ENCODE measurements around the gene DCAF6.

DCAF6 gene

GRCh38 chr1:167968569-167968968, 32.1 kb downstream of the DCAF6 start:
- no peak for DNase-seq

DNA sequence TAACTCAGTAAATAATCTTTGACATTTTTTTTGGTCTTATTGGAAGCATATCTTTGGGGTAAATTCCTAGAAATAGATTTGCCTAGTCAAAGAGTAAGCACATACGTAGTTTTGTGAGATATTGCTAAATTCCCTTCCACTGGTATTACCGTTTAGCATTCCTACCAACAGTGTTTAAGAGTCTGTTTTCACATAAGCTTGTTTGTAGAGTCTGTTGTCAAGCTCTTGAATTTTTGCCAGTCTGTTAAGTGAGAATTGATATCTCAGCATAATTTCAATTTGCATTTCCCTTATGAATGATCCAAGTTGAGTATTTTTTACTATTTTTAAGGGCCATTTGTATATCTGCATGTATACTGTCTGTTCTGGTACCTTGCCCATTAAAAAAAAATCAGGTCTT, 37.3 kb downstream of the DCAF6 start:
- no peak for DNase-seq

DNA sequence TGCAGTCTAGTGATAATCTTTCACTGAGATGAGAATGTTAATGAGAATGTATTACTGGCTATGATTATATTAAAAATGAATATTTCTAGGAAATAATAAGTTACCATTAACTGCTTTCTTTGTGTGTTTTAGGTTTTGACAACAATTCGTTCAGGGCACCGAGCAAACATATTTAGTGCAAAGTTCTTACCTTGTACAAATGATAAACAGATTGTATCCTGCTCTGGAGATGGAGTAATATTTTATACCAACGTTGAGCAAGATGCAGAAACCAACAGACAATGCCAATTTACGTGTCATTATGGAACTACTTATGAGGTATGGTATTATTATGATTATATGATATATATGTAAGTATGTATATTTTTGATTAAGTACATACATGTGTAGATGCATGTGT, 38.2 kb downstream of the DCAF6 start:
- no peak for DNase-seq

DNA sequence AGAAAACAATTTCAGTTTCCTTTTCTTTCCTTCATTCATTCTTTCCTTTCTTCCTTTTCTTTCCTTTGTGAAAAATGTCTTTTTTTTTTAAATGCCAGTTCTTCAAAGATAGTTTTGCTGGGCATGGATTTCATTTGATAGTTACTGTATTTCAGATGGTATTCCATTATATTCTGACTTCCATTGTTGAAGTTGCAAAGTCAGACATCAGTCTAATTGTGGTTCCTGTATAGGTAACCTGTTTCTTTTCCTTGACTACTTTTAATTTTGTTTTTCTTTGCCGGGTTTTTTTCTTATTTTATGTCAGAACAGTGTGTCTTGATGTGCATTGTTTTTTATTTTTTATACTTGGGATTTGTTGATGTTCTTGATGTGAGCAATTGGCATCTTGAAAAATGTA, 40.8 kb downstream of the DCAF6 start:
- no peak for DNase-seq

DNA sequence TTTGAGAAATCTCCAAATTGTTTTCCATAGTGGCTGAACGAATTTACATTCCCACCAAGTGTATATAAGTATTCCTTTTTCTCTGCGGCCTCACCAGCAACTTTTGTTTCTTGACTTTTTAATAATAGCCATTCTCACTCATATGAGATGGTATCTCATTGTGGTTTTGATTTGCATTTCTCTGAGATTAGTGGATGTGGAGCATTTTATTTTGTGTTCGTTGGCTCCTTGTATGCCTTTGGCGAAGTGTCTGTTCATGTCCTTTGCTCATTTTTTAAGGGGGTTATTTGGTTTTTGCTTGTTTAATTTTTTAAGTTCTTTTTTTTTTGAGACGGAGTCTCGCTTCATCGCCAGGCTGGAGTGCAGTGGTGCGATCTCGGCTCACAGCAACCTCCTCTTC, 45.5 kb downstream of the DCAF6 start:
- no peak for DNase-seq

DNA sequence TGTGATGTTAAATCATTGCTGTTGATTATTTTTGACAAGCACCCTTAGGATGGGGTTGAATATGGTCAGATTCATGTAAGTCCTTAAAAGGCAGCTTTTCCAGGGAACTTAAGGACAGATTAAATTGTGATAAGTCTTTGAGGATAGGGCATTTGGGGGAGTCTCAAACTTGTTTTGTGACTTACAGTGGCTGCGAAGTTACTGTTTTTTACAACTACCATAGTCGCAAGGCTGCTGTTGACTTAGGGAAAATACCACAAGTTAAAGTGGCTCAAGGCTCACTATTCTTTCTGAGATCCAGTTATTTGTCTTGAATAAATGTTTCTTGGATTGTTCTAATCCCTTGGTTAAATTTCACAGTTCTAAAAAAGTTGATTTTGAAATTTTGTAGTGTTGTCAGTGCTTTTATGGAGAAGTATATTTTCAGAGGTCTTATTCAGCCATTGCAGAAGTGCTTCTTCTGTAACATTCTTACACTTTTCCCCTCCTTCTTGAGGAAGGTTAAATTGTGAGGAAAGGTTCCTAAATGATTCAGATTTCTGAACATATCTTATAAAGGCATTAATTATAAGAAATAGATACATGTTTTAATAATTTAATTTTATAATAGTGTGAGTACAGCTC, 47.4 kb downstream of the DCAF6 start:
- no peak for DNase-seq

DNA sequence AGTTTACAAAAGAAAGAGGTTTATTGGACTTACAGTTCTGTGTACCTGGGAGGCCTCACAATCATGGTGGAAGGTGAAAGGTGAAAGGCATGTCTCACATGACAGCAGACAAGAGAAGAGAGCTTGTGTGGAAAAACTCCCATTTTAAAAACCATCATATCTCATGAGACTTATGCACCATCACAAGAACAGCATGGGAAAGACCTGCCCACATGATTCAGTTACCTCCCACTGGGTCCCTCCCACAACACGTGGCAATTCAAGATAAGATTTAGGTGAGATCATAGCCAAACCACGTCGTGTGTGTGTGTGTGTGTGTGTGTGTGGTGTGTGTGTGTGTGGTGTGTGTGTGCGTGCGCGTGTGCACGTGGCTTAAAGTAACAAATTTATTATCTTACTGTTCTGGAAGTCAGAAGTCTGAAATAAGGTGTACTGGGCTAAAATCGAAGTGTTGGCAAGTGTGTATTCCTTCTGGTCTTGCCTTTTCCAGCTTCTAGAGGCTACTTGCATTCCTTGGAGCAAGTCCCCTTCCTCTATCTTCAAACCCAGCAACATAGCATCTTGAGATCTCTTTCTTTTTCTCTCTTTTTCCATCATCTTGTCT, 48.5 kb downstream of the DCAF6 start:
- no peak for DNase-seq

GRCh38 chr1:167987174-167987573, 50.7 kb downstream of the DCAF6 start:
- no peak for DNase-seq

DNA sequence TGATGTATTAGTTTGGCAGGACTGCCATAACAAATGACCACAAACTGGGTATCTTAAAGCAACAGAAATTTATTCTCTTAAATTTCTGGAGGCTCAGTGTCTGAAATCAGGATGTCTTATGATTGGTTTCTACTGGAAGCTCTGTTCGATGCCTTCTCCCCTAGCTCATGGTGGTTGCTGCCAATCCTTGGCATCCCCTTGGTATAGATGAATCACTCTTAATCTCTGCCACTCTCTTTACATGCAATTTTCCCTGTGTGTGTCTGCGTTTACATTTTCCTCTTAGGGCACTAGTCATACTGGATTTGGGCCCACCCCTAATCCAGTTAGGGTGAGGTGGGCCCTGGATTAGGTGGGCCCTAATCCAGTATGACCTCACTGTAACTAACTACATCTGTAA, 55.1 kb downstream of the DCAF6 start:
- DNase-seq: no peak

DNA sequence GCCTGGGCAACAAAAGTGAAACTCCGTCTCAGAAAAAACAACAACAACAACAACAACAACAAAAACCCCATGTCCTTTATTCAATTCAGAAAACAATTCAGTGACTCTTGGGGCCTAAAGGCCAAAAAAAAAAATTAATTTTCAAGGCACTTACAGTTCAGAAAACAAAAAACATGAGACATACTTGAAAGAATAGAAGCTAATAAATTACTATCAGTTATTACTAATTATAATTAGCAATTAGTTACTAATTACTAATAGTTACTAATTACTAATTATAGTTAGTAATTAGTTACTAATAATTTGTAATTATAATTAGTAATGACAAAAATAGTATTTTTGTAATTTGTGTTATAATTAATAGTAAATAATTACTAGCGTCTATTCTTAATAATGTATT, 57.2 kb downstream of the DCAF6 start:
- DNase-seq: no peak

- DNase-seq: no peak
Observed at GRCh38 chr1:167994560-167994959, 58.1 kb downstream of the DCAF6 start.

- no peak for DNase-seq
Observed at GRCh38 chr1:167995038-167995437, 58.6 kb downstream of the DCAF6 start.

- no peak for DNase-seq
Observed at GRCh38 chr1:167996266-167996665, 59.8 kb downstream of the DCAF6 start.

DNA sequence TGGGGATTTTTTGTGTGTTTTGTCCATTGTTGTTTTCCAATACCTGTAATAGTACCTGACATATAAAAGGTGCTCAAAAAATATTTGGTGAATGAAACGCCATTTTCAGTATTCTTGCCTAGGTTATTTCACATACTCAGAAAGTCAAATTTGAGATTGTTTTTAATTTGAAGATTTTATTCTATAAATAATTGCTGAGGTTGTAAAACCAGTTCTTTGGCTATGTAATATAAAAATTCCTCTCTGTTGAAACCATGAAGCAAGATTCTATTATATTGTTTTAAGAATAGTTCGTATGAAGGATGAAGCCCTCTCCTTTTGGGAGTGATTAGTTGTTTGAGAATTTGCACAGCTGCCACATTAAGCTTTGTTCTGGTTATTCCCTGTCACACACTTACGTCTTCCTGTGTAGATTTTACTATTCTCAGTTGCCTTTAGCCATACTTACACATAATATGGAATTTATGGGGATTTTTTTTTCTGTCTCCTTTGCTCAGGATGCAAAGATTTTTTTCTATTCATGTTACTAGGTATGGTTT, 60.6 kb downstream of the DCAF6 start:
- DNase-seq: no peak

- DNase-seq: no peak
Observed at GRCh38 chr1:167999877-168000276, 63.4 kb downstream of the DCAF6 start.

- DNase-seq: no peak
Observed at GRCh38 chr1:168000656-168001055, 64.2 kb downstream of the DCAF6 start.

GRCh38 chr1:168001213-168001612, 64.7 kb downstream of the DCAF6 start:
- no peak for DNase-seq

DNA sequence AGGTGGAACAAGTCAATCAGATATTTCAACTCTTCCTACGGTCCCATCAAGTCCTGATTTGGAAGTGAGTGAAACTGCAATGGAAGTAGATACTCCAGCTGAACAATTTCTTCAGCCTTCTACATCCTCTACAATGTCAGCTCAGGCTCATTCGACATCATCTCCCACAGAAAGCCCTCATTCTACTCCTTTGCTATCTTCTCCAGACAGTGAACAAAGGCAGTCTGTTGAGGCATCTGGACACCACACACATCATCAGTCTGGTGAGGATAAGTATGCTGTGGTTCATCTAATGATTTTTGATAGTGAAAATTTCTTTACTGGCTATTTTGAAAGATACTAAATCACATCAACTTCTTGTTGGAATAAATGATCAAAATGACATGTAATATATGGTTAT, 68.0 kb downstream of the DCAF6 start:
- no peak for DNase-seq

GRCh38 chr1:168005529-168005928, 69.0 kb downstream of the DCAF6 start:
- DNase-seq: no peak

DNA sequence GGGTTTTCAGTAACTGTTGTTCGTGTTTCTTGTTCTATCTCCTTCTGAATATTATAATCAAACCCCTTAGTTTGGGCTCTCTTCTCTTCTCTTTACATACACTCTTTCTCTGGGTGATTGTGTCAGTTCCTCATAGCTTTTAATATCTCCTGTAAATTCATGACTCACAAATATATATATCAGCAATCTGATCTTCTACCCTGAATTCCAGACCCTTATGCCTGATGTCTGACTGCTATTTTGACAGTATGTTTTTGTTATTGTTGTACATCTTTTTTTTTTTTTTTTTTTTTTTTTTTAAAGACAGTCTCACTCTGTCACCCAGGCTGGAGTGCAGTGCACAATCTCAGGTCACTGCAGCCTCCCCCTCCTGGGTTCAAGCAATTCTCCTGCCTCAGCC, 71.2 kb downstream of the DCAF6 start:
- DNase-seq: no peak

DNA sequence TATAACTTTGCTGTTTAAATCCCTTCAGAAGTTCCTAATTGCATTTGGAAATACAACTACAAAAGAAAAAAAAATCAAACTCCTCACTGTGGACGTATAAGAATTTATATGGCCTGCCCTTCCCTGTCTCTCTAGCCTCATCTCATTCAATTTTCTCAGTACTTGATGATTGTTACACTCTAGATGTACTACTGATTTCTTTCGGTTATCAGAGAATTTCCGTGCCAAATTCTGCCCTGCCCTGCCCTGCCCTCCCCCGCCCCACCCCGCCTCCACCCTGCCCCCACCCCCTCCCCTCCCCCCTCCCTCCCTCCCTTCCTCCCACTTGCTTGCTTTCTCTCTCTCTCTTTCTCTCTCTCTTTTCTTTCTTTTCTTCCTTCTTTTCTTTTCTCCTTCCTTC, 72.1 kb downstream of the DCAF6 start:
- no peak for DNase-seq

DNA sequence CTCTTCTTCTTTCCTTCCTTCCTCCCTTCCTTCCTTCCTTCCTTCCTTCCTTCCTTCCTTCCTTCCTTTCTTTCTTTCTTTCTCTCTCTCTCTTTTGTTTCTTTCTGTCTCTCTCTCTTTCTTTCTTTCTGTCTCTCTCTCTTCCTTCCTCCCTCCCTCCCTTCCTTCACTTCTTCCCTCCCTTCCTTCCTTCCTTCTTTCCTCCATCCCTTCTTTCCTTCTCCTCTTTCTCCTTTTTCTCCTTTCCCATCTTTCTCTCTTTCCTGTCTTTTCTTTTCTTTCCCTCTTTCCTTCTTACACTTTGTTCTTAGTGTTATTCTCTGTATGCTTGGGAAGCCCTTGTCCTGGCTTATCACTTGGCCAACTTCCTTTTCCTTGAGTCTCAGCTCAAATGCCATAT, 72.8 kb downstream of the DCAF6 start:
- DNase-seq: no peak

DNA sequence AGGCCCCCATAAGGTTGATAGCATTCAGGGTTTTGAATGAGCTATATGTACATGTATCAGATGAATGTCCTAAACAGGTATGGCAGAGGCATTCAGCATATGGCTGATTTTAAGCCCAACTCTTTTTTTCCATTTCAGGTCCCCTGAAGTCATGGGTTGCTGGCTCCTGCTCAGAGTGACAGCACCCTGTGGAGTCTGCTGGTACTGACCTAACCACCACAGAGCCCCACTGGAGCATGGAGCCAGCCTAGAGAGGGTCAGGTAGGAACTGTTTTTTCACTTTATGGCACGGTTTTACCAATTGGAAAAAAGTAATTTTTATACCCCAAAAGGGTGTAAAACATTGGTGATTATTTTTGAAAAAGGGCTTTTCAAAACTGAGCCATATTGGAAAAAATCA, 82.9 kb downstream of the DCAF6 start:
- DNase-seq: no peak

GRCh38 chr1:168031198-168031597, 94.7 kb downstream of the DCAF6 start:
- DNase-seq: no peak

DNA sequence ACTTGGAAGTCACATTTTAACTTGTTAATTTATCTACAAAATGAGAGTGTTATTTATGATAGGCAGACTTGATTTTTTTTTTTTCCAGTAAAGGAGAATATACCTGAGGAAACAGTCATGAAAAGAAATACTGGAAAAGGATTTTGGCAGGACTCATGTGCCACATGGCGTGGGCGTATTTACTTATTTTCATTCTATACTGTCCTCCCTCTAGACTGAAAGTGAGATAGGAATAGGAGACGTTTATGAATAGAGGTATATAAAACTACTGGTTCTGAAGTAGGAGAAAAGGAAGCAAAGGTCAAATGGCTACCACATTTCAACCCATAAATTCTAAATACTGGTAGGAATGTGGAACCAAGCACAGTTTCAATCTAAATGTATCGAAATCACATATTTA, 95.1 kb downstream of the DCAF6 start:
- DNase-seq: no peak

Measured in activated naive CD4-positive, alpha-beta T cell (primary cell).